Non-pigmented ciliary epithelial cell (primary cell): ENCODE results near the gene RBM15B.
"Not testable (repeated sequence)": the region's sequence is repeated elsewhere in the genome, so short reads cannot be mapped to it uniquely, and the experiment has no call there.

Experiments
- DNase-seq: peaks from one replicate; pipeline ENCODE4 v3.0.0-alpha.2; 2010; ENCODE audit warnings: low read depth

Gene RBM15B, protein sequence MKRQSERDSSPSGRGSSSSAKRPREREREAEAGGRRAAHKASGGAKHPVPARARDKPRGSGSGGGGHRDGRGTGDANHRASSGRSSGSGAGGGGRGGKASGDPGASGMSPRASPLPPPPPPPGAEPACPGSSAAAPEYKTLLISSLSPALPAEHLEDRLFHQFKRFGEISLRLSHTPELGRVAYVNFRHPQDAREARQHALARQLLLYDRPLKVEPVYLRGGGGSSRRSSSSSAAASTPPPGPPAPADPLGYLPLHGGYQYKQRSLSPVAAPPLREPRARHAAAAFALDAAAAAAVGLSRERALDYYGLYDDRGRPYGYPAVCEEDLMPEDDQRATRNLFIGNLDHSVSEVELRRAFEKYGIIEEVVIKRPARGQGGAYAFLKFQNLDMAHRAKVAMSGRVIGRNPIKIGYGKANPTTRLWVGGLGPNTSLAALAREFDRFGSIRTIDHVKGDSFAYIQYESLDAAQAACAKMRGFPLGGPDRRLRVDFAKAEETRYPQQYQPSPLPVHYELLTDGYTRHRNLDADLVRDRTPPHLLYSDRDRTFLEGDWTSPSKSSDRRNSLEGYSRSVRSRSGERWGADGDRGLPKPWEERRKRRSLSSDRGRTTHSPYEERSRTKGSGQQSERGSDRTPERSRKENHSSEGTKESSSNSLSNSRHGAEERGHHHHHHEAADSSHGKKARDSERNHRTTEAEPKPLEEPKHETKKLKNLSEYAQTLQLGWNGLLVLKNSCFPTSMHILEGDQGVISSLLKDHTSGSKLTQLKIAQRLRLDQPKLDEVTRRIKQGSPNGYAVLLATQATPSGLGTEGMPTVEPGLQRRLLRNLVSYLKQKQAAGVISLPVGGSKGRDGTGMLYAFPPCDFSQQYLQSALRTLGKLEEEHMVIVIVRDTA

GRCh38 chr3:51391075-51391565 lies at the start of gene RBM15B:
Gene RBM15B, plus strand, starts transcription at chr3:51391285. Its CDS starts 115 bp downstream, at chr3:51391400.
- peak; percentile 84 for DNase-seq

GRCh38 chr3:51343918-51344687 lies 47.0 kb upstream of the RBM15B start:
- peak; percentile 42 for DNase-seq

- DNase-seq: no peak
Observed at GRCh38 chr3:51350751-51351150, 40.3 kb upstream of the RBM15B start.

DNA sequence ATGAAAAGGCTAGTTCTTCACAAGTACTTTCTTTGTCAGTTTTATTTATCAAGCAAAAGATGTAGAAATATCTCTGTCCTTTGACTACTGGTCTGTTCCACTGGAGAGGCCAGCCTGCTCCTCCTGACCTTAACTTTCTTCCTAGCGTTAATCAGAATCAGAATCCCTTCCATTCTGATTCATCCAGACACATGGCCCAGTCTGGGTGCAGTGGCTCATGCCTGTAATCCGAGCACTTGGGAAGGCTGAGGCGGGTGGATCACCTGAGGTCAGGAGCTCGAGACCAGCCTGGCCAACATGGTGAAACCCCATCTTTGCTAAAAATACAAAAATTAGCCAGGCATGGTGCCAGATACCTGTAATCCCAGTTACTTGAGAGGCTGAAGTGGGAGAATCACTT lies 38.0 kb upstream of the RBM15B start:
- no peak for DNase-seq

- DNase-seq: no peak
Observed at GRCh38 chr3:51353691-51354090, 37.4 kb upstream of the RBM15B start.

DNA sequence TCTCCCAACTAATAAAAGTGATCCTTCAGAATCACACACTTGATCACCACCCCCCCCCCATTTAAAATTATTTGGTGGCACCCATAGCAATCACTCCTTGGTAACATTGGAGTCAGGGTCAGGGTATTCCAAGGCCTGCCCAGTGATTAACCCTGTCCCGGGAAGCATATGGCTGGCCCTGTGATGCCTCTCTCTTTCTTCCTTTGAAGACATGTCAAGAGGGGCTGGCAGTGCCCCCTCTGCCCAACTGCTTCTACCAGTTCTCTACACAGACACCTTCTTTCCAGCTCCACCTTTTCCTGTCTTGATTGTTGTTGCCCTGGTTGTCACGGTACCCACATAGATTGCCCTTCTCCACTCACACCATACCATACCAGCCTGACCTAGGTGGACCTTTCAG lies 36.9 kb upstream of the RBM15B start:
- DNase-seq: no peak

DNA sequence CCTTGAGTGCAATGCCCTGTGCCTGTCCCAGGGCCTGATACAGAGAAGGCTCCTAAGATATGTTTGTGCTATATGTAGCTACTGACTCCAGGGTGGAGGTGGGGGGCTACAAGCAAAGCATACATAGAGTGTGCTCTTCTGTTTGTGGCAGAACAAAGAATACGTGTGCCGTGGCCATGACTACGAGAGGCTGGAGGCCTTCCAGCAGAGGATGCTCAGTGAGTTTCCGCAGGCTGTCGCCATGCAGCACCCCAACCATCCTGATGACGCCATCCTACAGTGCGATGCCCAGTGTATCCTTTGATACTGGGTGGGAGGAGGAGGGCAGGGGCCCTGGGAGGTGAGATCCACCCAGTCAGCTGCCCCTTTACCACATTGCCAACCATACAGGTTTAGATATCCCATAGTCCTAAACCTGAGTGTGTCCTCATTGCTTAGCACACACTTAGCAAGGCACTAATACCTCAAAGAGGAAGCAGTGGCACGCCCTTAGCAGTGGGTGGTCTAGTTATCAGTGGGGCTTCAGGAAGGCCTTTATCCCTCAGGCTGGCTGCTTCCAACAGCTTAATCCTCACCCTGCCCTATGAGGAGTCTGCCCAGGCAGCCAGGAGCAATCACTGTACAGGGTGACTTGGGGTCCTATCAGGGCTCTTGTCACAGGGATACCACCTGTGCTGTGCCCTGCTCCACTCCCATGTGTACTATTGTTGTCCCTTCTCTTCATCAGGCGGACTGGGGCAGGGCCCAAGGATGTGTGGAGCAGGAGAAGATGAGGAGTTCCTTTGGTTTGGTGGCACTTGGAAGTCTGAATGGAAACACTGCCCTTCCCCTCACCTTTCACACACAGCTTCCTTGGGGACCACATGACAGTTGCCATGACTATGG lies 36.1 kb upstream of the RBM15B start:
- no peak for DNase-seq

DNA sequence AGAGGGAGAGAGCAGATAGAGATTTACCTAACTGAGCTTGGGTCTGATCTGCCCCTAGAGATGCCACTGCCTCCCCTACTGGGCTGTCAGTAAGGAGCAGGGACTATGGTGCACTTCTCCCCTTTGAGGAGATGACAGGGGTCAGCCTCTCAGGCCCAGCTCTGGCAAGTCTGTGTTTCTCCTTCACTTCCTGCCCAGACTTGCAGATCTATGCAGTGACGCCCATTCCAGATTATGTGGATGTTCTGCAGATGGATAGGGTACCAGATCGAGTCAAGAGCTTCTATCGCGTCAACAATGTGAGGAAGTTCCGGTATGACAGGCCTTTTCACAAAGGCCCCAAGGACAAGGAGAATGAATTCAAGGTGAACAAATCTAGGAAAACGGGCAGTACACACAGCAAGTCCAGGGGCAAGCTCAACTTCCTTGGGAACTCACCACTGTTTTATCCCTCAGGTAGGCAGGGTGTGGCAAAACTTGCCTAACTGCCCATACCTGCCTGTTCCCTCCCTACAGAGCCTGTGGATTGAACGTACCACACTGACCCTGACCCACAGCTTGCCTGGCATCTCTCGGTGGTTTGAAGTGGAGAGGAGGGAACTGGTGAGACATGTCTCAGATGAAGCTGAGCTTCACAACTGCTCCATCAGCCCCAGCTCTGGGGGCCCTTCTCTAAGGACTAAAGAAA lies 35.0 kb upstream of the RBM15B start:
- no peak for DNase-seq

GRCh38 chr3:51357856-51358255 lies 33.2 kb upstream of the RBM15B start:
- DNase-seq: no peak

DNA sequence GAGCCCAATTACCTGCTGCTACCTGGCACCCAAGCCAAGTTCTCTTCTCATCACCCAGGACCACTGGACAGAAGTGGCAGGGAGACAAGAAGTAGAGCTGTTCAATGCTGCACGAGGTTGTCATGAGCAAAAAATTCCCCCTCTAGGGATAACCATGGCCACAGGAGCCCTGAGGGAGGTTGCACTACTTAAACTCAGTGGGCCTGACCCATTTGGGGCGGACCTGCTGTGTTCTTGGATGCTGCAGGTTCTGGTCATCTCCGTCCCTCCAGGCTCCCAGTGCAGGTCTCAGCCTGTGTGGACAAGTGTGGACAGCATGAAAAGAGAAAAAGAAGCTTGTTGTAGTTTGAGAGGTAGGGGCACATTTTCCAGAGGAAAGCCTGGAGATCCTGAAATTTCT lies 32.1 kb upstream of the RBM15B start:
- no peak for DNase-seq

GRCh38 chr3:51360806-51361205 lies 30.3 kb upstream of the RBM15B start:
- DNase-seq: no peak

- no peak for DNase-seq
Observed at GRCh38 chr3:51361746-51362145, 29.3 kb upstream of the RBM15B start.

- DNase-seq: no peak
Observed at GRCh38 chr3:51362476-51362875, 28.6 kb upstream of the RBM15B start.

DNA sequence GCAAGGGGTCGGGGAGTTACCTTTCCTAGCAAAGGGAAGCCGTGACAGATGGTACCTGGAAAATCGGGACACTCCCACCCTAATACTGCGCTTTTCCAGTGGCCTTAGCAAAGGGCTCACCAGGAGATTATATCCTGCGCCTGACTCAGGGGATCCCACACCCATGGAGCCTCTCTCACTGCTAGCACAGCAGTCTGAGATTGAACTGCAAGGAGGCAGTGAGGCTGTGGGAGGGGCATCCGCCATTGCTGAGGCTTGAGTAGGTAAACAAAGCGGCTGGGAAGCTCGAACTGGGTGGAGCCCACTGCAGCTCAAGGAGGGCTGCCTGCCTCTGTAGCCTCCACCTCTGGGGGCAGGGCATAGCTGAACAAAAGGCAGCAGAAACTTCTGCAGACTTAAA lies 22.8 kb upstream of the RBM15B start:
- DNase-seq: not testable (repeated sequence)

DNA sequence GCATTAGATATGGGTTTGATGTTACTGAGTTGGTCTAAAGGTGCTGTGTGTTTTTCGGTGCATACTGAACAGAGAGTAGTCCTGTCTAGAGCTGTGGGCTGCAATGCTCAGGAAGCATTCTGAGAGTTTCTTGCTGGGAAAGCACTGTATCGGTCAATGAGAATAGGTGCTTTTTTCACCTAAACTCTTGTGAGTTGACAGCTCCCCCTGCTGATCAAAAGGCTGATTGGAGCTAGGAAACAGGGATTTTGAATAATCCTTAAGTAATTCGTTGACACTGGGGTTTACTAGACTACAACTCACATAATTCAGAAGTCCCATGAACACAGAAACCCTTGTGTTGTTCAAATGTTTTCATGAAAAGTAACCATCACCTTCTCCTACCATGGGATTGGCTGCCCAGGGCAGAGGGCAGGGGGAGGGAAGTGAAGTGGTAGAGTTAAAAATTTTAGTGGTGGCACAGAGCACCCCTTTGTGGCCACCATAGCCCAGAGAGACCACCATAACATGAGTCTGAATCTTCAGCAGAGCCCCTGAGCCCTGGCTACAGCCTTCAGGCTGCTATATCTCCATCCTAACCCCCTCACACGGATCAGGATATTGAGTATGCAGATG lies 19.0 kb upstream of the RBM15B start:
- DNase-seq: peak; percentile 55

GRCh38 chr3:51373658-51374421 lies 17.2 kb upstream of the RBM15B start:
- DNase-seq: no peak

DNA sequence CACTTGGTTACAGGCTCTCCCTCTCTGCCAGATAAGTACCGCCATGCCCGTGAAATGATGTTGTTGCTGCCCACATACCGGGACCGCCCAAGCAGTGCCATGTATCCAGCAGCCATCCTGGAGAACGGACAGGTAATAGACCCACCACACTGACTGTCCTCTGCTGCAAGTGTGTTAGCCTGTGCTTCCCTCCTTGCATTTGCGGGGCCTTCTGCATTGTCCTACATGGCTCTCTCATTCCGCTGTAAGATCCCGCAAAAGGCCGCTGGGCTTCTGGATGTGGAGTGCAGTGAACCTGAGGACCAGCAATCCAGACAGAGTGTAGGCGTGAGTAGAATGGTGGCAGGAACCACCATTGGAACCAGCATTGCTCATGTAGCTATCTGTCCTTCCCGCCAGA lies 16.6 kb upstream of the RBM15B start:
- DNase-seq: no peak

DNA sequence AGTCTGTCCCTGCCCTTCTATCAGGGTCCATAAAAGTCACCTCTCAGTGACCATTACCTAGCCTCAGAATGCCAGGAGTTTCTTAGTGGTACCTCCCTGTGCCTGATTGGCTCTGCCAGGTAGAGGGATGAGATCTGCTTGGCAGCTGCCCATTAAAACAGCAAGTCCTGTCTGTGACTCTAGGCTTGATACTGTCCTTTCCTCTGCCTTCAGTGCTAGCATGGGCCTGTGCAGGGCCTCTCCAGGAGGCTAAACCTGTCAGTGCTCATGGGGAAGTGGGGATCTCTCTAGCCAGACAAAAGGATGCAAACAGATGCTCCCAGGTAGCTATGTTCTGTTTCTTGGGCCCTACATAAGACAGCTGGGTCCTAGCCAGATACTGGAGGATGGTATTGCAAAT lies 15.9 kb upstream of the RBM15B start:
- no peak for DNase-seq

GRCh38 chr3:51375571-51375970 lies 15.5 kb upstream of the RBM15B start:
- no peak for DNase-seq
